ENCODE data around the gene RASD2. TPM values are rescaled to one million over a fixed set of nuclear protein-coding genes. Genes with fewer than 3 reads are reported as not detected.

RASD2 gene
- total and polyA plus RNA-seq, 9 donors, result 0.24 to 4.4 (median 2.8) TPM

DNA sequence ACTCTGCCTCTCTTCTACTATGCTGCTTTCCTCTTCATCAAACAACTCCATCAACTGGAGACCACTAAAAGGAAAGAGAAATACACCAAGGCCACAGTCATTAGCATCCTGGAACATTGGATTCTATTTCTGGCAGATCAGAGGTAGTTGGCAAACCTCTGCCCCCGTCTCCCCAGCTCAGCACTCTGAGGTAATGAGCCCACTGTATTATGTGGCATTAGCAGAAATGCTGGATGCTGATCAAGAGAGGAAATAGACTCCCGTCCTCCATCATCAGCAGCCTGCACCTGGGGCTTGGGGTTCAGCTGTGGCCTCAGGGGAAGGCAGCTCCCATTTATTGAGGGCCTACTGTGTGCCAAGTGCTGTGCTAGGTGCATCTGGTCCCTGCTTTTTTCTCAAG is 9.0 kb upstream of the RASD2 start:
- no peak overlapping the region for H3K27ac ChIP-seq
- TF ChIP-seq EP300 (IDR thresholded peaks at IDR 0.05) (no peak), POLR2A (IDR thresholded peaks at IDR 0.05) (no peak)
- TF ChIP-seq, protein P1, sequence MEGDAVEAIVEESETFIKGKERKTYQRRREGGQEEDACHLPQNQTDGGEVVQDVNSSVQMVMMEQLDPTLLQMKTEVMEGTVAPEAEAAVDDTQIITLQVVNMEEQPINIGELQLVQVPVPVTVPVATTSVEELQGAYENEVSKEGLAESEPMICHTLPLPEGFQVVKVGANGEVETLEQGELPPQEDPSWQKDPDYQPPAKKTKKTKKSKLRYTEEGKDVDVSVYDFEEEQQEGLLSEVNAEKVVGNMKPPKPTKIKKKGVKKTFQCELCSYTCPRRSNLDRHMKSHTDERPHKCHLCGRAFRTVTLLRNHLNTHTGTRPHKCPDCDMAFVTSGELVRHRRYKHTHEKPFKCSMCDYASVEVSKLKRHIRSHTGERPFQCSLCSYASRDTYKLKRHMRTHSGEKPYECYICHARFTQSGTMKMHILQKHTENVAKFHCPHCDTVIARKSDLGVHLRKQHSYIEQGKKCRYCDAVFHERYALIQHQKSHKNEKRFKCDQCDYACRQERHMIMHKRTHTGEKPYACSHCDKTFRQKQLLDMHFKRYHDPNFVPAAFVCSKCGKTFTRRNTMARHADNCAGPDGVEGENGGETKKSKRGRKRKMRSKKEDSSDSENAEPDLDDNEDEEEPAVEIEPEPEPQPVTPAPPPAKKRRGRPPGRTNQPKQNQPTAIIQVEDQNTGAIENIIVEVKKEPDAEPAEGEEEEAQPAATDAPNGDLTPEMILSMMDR (IDR thresholded peaks at IDR 0.05), result no peak
- WGBS, 3 donors, result 58 to 76% (median 68%) methylated on average over 2 of the region's 2 CpGs
- intact Hi-C loops (cut with DNase I), result no loop called here
- H3K9me3 ChIP-seq, result no peaks in the 10 kb centered on the region
- no peaks in the 10 kb centered on the region for H3K36me3 ChIP-seq
- H3K27me3 ChIP-seq, result no peaks in the 10 kb centered on the region
- DNase-seq, result no peak
- H3K4me1 ChIP-seq (ENCODE audit: insufficient read depth), result no peaks in the 10 kb centered on the region
- no peak overlapping the region for H3K4me3 ChIP-seq

DNA sequence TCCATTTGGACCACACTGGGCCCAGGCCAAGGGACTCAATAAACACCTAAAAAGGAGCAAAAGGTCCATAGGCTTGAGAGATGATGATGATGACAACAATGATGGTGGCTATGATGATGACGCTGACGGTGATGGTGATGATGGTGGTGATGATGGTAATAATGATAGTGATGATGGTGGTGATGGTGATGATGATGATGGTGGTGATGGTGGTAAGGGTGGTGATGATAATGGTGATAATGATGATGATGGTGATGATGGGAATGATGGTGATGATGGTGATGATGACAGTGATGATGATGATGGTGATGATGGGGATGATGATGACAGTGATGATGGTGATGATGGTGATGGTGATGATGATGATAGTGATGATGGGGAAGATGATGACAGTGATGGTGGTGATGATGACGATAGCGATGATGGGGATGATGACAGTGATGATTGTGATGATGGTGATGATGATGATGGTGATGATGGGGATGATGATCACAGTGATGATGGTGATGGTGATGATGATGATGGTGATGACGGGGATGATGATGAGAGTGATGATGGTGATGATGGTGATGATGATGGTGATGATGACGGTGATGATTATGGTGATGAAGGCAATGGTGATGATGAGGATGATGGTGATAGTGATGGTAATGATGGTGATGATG is 7.1 kb upstream of the RASD2 start:
- no peak overlapping the region for H3K27ac ChIP-seq
- intact Hi-C loops (cut with DNase I), result no loop called here
- no peak overlapping the region for H3K4me3 ChIP-seq
- DNase-seq, result no peak
- TF ChIP-seq POLR2A (IDR thresholded peaks at IDR 0.05) (no peak), EP300 (IDR thresholded peaks at IDR 0.05) (no peak)
- TF ChIP-seq, protein P1 (IDR thresholded peaks at IDR 0.05), result no peak
- no peaks in the 10 kb centered on the region for H3K27me3 ChIP-seq
- H3K4me1 ChIP-seq (ENCODE audit: insufficient read depth), result no peaks in the 10 kb centered on the region
- 91 to 96% (median 94%) methylated on average over 6 of the region's 6 CpGs for WGBS, 3 donors
- H3K9me3 ChIP-seq, result no peaks in the 10 kb centered on the region
- H3K36me3 ChIP-seq, result no peaks in the 10 kb centered on the region

DNA sequence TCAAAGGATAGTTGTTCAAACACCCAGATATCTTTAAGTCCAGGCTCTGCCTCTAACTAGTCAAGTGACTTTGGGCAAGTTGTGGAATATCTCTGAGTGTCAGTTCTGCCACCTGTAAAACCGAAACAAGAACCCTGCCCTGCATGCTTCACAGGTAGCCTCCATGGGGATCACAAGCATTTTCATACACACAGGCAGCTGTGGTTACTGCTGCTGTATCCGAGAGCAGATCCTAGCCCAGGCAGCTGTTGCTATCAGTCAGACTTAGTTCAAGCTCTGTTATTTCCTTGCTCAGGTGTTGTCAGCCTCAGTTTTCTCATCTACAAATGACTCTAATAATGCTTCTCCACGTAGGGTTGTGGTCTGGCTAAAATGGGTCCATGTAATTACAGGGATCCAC is 6.5 kb upstream of the RASD2 start:
- intact Hi-C loops (cut with DNase I), result no loop called here
- H3K4me3 ChIP-seq, result no peak overlapping the region
- TF ChIP-seq, protein P1 (IDR thresholded peaks at IDR 0.05), result no peak
- TF ChIP-seq POLR2A (IDR thresholded peaks at IDR 0.05) (no peak), EP300 (IDR thresholded peaks at IDR 0.05) (no peak)
- H3K27ac ChIP-seq, result no peak overlapping the region
- no peaks in the 10 kb centered on the region for H3K27me3 ChIP-seq
- no peaks in the 10 kb centered on the region for H3K36me3 ChIP-seq
- H3K4me1 ChIP-seq (ENCODE audit: insufficient read depth), result no peaks in the 10 kb centered on the region
- no peaks in the 10 kb centered on the region for H3K9me3 ChIP-seq
- 63 to 79% (median 68%) methylated on average over 3 of the region's 3 CpGs for WGBS, 3 donors
- DNase-seq, result no peak

DNA sequence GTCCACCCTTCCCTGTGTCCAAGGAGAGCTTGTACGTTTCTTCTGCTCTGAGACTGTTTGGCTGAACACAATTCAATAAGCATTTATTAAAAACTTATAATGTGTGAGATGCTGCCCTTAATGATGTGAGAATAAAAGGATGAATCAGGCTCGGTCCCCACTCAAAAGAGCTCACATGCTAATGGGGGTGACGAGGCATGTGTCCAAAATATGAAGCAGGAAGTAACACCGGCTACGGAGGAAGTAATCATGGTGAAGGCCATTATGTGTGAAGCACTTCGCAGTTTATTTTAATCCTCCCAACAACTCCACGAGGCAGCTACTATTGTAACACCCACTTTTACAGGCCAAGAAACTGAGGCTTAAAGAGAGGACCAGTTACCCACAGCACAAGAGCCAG is 3.4 kb upstream of the RASD2 start:
- 62 to 70% (median 64%) methylated on average over 7 of the region's 7 CpGs for WGBS, 3 donors
- H3K27me3 ChIP-seq, result no peaks in the 10 kb centered on the region
- no peak for TF ChIP-seq POLR2A (IDR thresholded peaks at IDR 0.05)
- TF ChIP-seq EP300 (IDR thresholded peaks at IDR 0.05), result no peak
- TF ChIP-seq, protein P1 (IDR thresholded peaks at IDR 0.05), result no peak
- intact Hi-C loops (cut with DNase I), result no loop called here
- no peak overlapping the region for H3K4me3 ChIP-seq
- H3K9me3 ChIP-seq, result no peaks in the 10 kb centered on the region
- H3K4me1 ChIP-seq (ENCODE audit: insufficient read depth), result peaks cover 4% of the 10 kb centered on the region
- no peaks in the 10 kb centered on the region for H3K36me3 ChIP-seq
- H3K27ac ChIP-seq, result no peak overlapping the region
- no peak for DNase-seq
